H1 (cell line): Measurements from ENCODE around the gene TENT4A. TPM values are rescaled to one million over a fixed set of nuclear protein-coding genes. Genes with fewer than 3 reads are reported as not detected.

ENCODE experiments used
- CTCF ChIA-PET: fragments of 300-600 bp; sonication (Branson Sonifier 250); formaldehyde crosslinking; loops from one replicate; lab custom pipeline; 2021; ENCODE audit not compliant: partially characterized antibody; lab: Charles Lee
- POLR2A ChIA-PET: fragments of 300-600 bp; sonication (Branson Sonifier 250); formaldehyde crosslinking; loops from one replicate; lab custom pipeline; 2021; ENCODE audit warnings: inconsistent platforms; ENCODE audit not compliant: partially characterized antibody; lab: Charles Lee
- DNase-seq, 2 experiments: peaks; one replicate each; pipeline versions ENCODE4 v3.0.0 to v3.0.0-alpha.2; 2010 to 2022; ENCODE audit warnings: low spot score in 2 of 2, low read depth in 1 of 2, mixed read lengths in 1 of 2
- FAIRE-seq: peaks from 2 replicates; lab custom pipeline; 2011; peaks lifted over from hg19 to GRCh38; lab: Jason Lieb, UNC
- H2AFZ ChIP-seq: 2 replicates; pipeline ENCODE4 v1.8.1; 2012; ENCODE audit warnings: low read length, inconsistent platforms
- H2AK5ac ChIP-seq: 2 replicates; pipeline ENCODE4 v1.6.1; 2013; ENCODE audit warnings: low read depth, low read length
- H2BK120ac ChIP-seq: replicated peaks from 2 replicates; pipeline ENCODE3; 2013; ENCODE audit warnings: low read depth, low read length, inconsistent platforms
- H2BK12ac ChIP-seq: 2 replicates; pipeline ENCODE4 v1.6.1; 2013; ENCODE audit warnings: low read depth, low read length
- H2BK15ac ChIP-seq: 2 replicates; pipeline ENCODE4 v1.6.1; 2013; ENCODE audit warnings: low read length
- H2BK20ac ChIP-seq: 2 replicates; pipeline ENCODE4 v1.6.1; 2013; ENCODE audit warnings: low read length
- H2BK5ac ChIP-seq: 2 replicates; pipeline ENCODE4 v1.6.1; 2013; ENCODE audit warnings: low read depth, low read length
- H3K14ac ChIP-seq: 2 replicates; pipeline ENCODE4 v1.6.1; 2013; ENCODE audit warnings: inconsistent platforms; ENCODE audit not compliant: insufficient read length
- H3K18ac ChIP-seq: 2 replicates; pipeline ENCODE4 v1.6.1; 2013; ENCODE audit warnings: low read length; ENCODE audit errors: extremely low read depth
- H3K23ac ChIP-seq: 2 replicates; pipeline ENCODE4 v1.6.1; 2013; ENCODE audit warnings: inconsistent platforms; ENCODE audit not compliant: insufficient read length
- H3K23me2 ChIP-seq: 2 replicates; pipeline ENCODE4 v1.6.1; 2013; ENCODE audit warnings: low read depth, low read length
- H3K27ac ChIP-seq: 2 replicates; pipeline ENCODE4 v1.6.1; 2011; ENCODE audit warnings: low read depth, low read length, inconsistent platforms
- H3K27me3 ChIP-seq, 4 experiments: replicated peaks in 1 of 4; 1 replicate in 1 of 4; 2 replicates in 3 of 4; pipeline versions ENCODE4 v1.6.1 to v1.8.1; 2011 to 2013; ENCODE audit warnings: low read length in 3 of 4, mild to moderate bottlenecking in 3 of 4, inconsistent platforms in 2 of 4, mixed read lengths in 2 of 4, moderate library complexity in 1 of 4; ENCODE audit not compliant: control insufficient read depth in 3 of 4, insufficient read depth in 3 of 4; ENCODE audit errors: extremely low read depth in 1 of 4
- H3K36me3 ChIP-seq, 4 experiments: 2 replicates each; pipeline versions ENCODE4 v1.6.1 to v1.8.1; 2011 to 2013; ENCODE audit warnings: mild to moderate bottlenecking in 4 of 4, low read length in 3 of 4, moderate library complexity in 2 of 4, control low read depth in 1 of 4, inconsistent platforms in 1 of 4; ENCODE audit not compliant: insufficient read depth in 4 of 4, control insufficient read depth in 2 of 4
- H3K4ac ChIP-seq: replicated peaks from 2 replicates; pipeline ENCODE3; 2013; ENCODE audit warnings: low read length, low read depth, mixed read lengths, inconsistent platforms; ENCODE audit not compliant: insufficient read length
- H3K4me1 ChIP-seq, 4 experiments: replicated peaks in 1 of 4; 1 replicate in 1 of 4; 2 replicates in 3 of 4; pipeline versions ENCODE4 v1.6.1 to v1.8.1; 2011 to 2013; ENCODE audit warnings: low read length in 3 of 4, inconsistent platforms in 2 of 4, mixed read lengths in 1 of 4; ENCODE audit not compliant: insufficient read depth in 4 of 4, control insufficient read depth in 3 of 4
- H3K4me2 ChIP-seq, 2 experiments: 2 replicates each; pipeline versions ENCODE4 v1.6.1 to v1.8.1; 2011 to 2013; ENCODE audit warnings: low read depth in 2 of 2, low read length in 2 of 2, control low read depth in 1 of 2, inconsistent platforms in 1 of 2, mild to moderate bottlenecking in 1 of 2; ENCODE audit not compliant: insufficient read depth in 1 of 2
- H3K4me3 ChIP-seq, 4 experiments: fragments of 200-600, 300-600 bp in 1 of 4; sonication (generic), shearing (Covaris generic), sonication (Bioruptor Twin) in 1 of 4; 2 replicates each; pipeline versions ENCODE4 v1.5.1 to v1.8.1; 2011 to 2016; ENCODE audit warnings: low read length in 4 of 4, low read depth in 3 of 4, control low read depth in 2 of 4, inconsistent platforms in 2 of 4, mild to moderate bottlenecking in 2 of 4, mixed read lengths in 1 of 4, moderate library complexity in 1 of 4; ENCODE audit not compliant: insufficient read depth in 2 of 4; ENCODE audit errors: extremely low read depth in 1 of 4
- H3K56ac ChIP-seq: replicated peaks from 2 replicates; pipeline ENCODE3; 2013; ENCODE audit warnings: low read depth, mild to moderate bottlenecking, mixed read lengths, low read length, inconsistent platforms; ENCODE audit not compliant: insufficient read length
- H3K79me1 ChIP-seq: 2 replicates; pipeline ENCODE4 v1.6.1; 2013; ENCODE audit warnings: low read depth, low read length, control low read depth
- H3K79me2 ChIP-seq, 2 experiments: 2 replicates each; pipeline versions ENCODE4 v1.6.1 to v1.8.1; 2012 to 2013; ENCODE audit warnings: low read length in 2 of 2, mild to moderate bottlenecking in 2 of 2, inconsistent platforms in 1 of 2; ENCODE audit not compliant: insufficient read depth in 2 of 2, control insufficient read depth in 1 of 2
- H3K9ac ChIP-seq, 4 experiments: replicated peaks in 1 of 4; 1 replicate in 1 of 4; 2 replicates in 3 of 4; pipeline versions ENCODE4 v1.6.1 to v1.8.1; 2011 to 2013; ENCODE audit warnings: low read depth in 3 of 4, low read length in 3 of 4, control low read depth in 2 of 4, mild to moderate bottlenecking in 2 of 4, moderate library complexity in 2 of 4, inconsistent platforms in 1 of 4; ENCODE audit errors: extremely low read depth in 1 of 4
- H3K9me3 ChIP-seq, 2 experiments: 2 replicates each; pipeline versions ENCODE4 v1.6.1 to v1.8.1; 2012 to 2013; ENCODE audit warnings: mild to moderate bottlenecking in 2 of 2, moderate library complexity in 2 of 2, control low read depth in 1 of 2, inconsistent platforms in 1 of 2, low read depth in 1 of 2, low read length in 1 of 2, mixed read lengths in 1 of 2; ENCODE audit not compliant: insufficient read depth in 2 of 2
- H4K20me1 ChIP-seq, 2 experiments: replicated peaks in 1 of 2; 2 replicates each; pipeline versions ENCODE3 to v1.8.1; 2011 to 2013; ENCODE audit warnings: inconsistent platforms in 2 of 2, low read length in 2 of 2, mild to moderate bottlenecking in 1 of 2; ENCODE audit not compliant: insufficient read depth in 2 of 2, control insufficient read depth in 1 of 2
- H4K5ac ChIP-seq: 2 replicates; pipeline ENCODE4 v1.6.1; 2013; ENCODE audit warnings: low read length, low read depth, mixed read lengths, inconsistent platforms; ENCODE audit not compliant: insufficient read length
- H4K8ac ChIP-seq: 2 replicates; pipeline ENCODE4 v1.8.0; 2013; ENCODE audit warnings: mild to moderate bottlenecking, moderate library complexity, low read length, inconsistent platforms; ENCODE audit not compliant: insufficient read depth; ENCODE audit errors: extremely low read depth
- H4K91ac ChIP-seq: replicated peaks from 2 replicates; pipeline ENCODE3; 2013; ENCODE audit warnings: low read length, mixed read lengths, inconsistent platforms; ENCODE audit not compliant: insufficient read length
- WGBS, 2 experiments: shearing (Covaris generic) in 1 of 2; methylation state at CpG; one replicate each; pipeline versions ENCODE4 v1.1.6 to v1.1.7; 2013 to 2015; ENCODE audit warnings: low lambda C conversion rate in 2 of 2, mixed read lengths in 2 of 2, inconsistent platforms in 1 of 2, low coverage in 1 of 2, missing lambda C conversion rate in 1 of 2; ENCODE audit not compliant: insufficient replicate concordance in 2 of 2, insufficient coverage in 1 of 2, insufficient read length in 1 of 2; ENCODE audit errors: extremely low coverage in 1 of 2, missing lambda C conversion rate in 1 of 2; 5-methylcytosine and 5-hydroxymethylcytosine counted together
- polyA plus RNA-seq, 7 experiments: library from polyadenylated mRNA; depleted of rRNA in 3 of 7; stranded (reverse) in 5 of 7; unstranded in 2 of 7; fragments of >200 nt in 5 of 7; fragments of 200-250 nt in 2 of 7; gene quantifications; 1 replicate in 5 of 7; 2 replicates in 1 of 7; 4 replicates in 1 of 7; pipeline versions ENCODE4 v1.2.1 to v1.2.3, GENCODE V29; 2011 to 2013; ENCODE audit warnings: missing spikeins in 2 of 7, mixed read lengths in 2 of 7
- total RNA-seq: library from RNA; stranded (reverse); fragmentation: NEBNext Ultra II Directional; extraction: Animal tissue kit (Norgen Biotek cat#: 25700); gene quantifications from 2 replicates; pipeline ENCODE4 v1.2.1, GENCODE V29; 2021

The TENT4A gene
- total and polyA plus RNA-seq, 2 of the 8 experiments (the other 6 are each of a cell fraction or from before 2014, with no cell fraction given): 8.9 to 25.1 TPM

DNA sequence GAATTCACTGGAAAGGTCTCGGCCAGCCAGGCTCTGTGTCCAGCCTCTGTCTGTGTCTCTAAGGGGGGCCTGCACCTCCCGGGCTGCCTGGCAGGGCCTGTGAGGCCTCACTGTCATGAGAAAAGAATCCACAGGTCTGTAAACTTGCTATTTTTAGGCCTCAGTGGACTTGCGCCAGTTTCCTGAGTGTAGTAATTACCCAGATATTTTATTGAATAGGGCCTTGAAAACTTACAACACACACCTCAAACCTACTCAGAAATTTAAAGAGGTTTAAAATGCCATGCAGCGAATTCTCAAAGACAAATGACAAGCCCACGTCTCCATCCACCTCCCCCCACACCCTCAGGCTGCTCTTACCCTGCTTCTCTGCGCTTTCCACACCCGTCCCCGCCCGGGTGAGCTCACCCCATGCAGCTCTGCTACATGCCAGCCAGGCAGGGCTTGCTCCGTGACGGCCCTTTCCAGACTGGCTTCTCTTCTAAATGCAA, 8.8 kb upstream of the TENT4A start:
- WGBS, 2 experiments: 84% methylated on average over 11 of the region's 11 CpGs; no CpG with 5 or more reads in 1 of the 2 experiments

More for the DNA sequence above, 8.8 kb upstream of the TENT4A start:
- no peak overlapping the region for H3K4ac ChIP-seq
- H2BK12ac ChIP-seq: no peak overlapping the region
- H2BK120ac ChIP-seq: no peak overlapping the region
- no peak for FAIRE-seq
- H3K4me2 ChIP-seq: no peak overlapping the region
- no peaks in the 10 kb centered on the region for H4K20me1 ChIP-seq
- H3K27me3 ChIP-seq: no peaks in the 10 kb centered on the region
- no peak overlapping the region for H2BK15ac ChIP-seq
- no peak overlapping the region for H3K4me3 ChIP-seq
- H2BK5ac ChIP-seq: no peak overlapping the region
- ChIA-PET POLR2A (no interaction called here), CTCF (no interaction called here)
- H4K91ac ChIP-seq: no peak overlapping the region
- H4K8ac ChIP-seq: no peak overlapping the region
- no peak overlapping the region for H3K23ac ChIP-seq
- no peak overlapping the region for H3K27ac ChIP-seq
- no peaks in the 10 kb centered on the region for H3K36me3 ChIP-seq
- H2AFZ ChIP-seq: no peak overlapping the region
- no peak overlapping the region for H3K56ac ChIP-seq
- no peak for DNase-seq
- H3K14ac ChIP-seq: no peak overlapping the region
- no peaks in the 10 kb centered on the region for H3K9me3 ChIP-seq
- H4K5ac ChIP-seq: no peak overlapping the region
- no peak overlapping the region for H2BK20ac ChIP-seq
- no peak overlapping the region for H3K9ac ChIP-seq
- H3K4me1 ChIP-seq: peaks cover 3 to 12% (median 6%) of the 10 kb centered on the region in 4 experiments; a peak in 6 of 7 replicates
- H3K79me2 ChIP-seq: no peaks in the 10 kb centered on the region
- no peaks in the 10 kb centered on the region for H3K79me1 ChIP-seq
- H3K23me2 ChIP-seq: no peaks in the 10 kb centered on the region
- no peak overlapping the region for H2AK5ac ChIP-seq
- H3K18ac ChIP-seq: no peak overlapping the region
